GM12875 (cell line): ENCODE data around the gene CTNNBL1.

ENCODE experiments used
- H3K4me3 ChIP-seq: one replicate; pipeline ENCODE4 v1.5.1; 2011; ENCODE audit warnings: low read depth, low read length, control low read depth
- CTCF ChIP-seq: IDR thresholded peaks from 2 replicates; pipeline ENCODE4 v1.5.1; 2011; ENCODE audit warnings: low read depth, mild to moderate bottlenecking, control low read depth, inconsistent platforms, low read length, moderate library complexity, borderline replicate concordance; ENCODE audit not compliant: insufficient read depth

CTNNBL1 gene

DNA sequence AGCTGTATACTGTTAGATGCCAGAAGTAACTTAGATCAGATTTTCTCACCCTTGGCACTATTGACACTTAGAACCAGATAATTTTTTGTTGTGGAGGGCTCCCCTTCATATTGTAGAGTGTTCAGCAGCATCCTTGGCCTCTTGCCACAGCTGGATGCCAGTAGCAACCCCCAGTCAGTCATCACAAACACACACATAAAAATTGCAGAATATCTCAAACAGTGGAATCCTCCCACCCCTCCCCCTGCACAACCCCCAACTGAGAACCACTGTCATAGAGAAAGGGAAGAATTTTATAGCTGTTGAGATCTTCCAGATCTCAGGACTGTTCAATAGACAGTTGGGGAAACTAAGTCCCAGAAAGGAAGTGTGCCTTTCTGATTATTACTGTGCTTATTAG lies 127.9 kb downstream of the CTNNBL1 start:
- no peak overlapping the region for H3K4me3 ChIP-seq
- no peak for TF ChIP-seq CTCF

DNA sequence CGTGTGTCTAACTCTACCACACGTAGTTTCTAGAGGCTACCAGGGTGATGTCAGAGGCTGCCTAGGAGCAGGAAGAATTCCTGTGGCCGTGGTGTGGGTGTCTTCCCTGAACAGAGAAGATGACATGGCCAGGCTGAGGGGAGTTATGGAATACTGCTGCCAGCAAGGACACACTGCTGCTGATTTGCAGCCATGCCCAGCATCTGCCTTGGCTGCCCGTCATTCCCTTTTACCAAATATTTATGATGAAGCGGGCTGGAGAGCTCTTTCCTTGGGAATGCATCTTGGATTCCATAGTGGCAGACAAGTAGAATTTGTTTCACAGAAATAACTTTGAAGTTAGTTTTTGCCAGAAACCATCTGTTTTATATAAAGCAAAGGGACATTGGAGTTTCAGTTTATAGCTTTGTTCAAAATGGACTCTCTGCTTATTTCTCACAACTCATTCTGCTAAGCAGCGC lies 128.3 kb downstream of the CTNNBL1 start:
- no peak for TF ChIP-seq CTCF
- H3K4me3 ChIP-seq = no peak overlapping the region

GRCh38 chr20:37823296-37823980 lies 129.6 kb downstream of the CTNNBL1 start:
- TF ChIP-seq CTCF = no peak
- H3K4me3 ChIP-seq = no peak overlapping the region

DNA sequence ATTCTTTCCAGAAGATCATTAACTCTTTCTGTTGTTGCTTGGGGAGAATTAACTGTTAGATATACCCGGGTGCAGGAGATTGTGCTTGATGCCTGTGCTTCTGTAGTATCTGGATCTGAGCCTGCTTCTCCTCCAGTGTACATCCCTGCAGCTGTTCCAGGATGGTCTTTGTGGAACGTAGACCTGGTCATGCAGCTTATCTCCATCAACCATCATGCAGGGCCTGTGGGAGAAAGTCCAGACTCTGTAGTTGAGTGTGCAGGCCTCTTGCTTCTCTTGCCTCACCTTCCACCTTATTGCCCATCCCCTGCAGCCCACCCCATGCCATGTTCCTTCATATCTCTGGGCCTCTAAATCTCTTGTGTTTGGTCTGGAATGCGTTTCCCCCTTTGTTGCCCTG lies 133.8 kb downstream of the CTNNBL1 start:
- no peak overlapping the region for H3K4me3 ChIP-seq
- no peak for TF ChIP-seq CTCF

DNA sequence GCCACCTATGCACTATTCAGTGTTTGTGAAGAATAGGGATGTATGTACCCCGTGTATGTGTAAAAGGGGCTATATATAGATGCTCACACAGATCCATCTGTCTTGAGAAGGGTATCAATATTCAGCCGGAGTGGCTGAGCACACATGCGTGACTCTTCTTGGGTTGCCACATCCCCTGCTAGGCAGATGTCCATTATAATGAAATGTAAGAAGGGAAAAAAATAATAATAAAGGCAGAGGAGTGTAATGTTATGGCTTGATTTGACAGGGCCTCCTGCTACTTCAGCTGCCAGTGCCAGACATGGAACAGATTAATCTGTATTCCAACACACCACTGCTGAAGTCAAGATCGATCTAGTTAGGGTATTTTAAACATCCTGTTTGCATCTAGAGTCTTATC lies 134.9 kb downstream of the CTNNBL1 start:
- TF ChIP-seq CTCF = no peak
- no peak overlapping the region for H3K4me3 ChIP-seq

GRCh38 chr20:37829128-37829527 lies 135.3 kb downstream of the CTNNBL1 start:
- H3K4me3 ChIP-seq = no peak overlapping the region
- no peak for TF ChIP-seq CTCF

DNA sequence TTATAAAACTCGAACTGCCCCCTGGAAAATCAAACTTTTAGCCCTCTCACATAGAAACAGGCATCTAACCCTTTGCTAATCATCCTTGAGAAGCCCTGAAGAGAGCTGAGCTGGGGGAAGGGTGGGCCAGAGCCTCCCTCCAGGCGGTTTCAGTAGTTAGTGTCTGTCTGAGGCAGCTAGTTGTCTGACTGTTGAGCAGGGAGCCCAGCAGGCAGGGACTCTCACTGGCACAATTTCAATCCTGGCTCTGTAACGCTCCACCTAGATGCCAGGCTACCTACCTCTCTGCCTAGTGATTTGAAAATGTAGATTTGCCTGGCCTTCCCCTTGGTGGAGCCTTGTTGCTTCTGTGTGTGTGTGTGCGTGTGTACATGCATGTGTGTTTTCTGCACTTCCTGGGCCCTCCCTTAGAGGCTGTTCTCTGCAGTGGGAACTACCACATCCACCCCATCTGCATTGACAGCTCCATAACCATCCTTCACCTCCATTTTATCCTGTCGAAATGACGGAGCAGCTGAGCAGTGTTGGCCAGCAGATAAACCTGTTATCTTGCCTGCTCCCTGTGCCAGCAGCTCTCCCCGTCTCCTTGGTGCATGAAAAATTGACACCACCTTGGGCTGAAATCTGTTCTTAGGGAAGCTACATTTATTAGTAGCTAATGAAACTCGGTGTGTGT lies 139.5 kb downstream of the CTNNBL1 start:
- no peak overlapping the region for H3K4me3 ChIP-seq
- no peak for TF ChIP-seq CTCF
